GM21825 (cell line): Measurements from ENCODE around the gene SMIM22.

ENCODE experiments used
- ATAC-seq: cut with Tn5 transposase; IDR thresholded peaks from one replicate; pipeline ENCODE4 v1.9.1; 2021; ENCODE audit warnings: mild to moderate bottlenecking, moderate library complexity; ENCODE audit not compliant: unreplicated experiment

SMIM22 gene

GRCh38 chr16:4814542-4815173, 19.5 kb downstream of the SMIM22 start:
- ATAC-seq = no peak

- no peak for ATAC-seq
Measured at GRCh38 chr16:4820652-4821051, 25.5 kb downstream of the SMIM22 start.

DNA sequence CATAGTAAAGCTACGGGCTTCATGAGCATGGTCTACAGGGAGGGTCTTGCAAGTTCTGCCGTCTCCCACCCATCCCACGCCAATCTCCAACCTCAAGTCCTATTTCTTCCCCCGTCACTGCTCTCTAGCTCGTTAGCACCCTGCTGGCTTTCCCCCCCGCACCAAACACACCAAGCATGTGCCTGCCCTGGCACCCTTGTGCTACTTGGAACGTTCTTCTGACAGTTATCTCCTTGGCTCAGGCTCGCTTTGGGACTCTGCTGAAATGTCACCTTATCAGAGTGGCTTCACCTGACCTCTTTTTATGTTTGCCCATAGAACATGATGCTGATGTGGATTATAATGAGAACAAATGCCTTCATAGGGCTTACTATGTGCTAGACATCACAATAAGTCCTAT, 30.0 kb downstream of the SMIM22 start:
- ATAC-seq = no peak

- ATAC-seq = no peak
Measured at GRCh38 chr16:4826526-4826925, 31.4 kb downstream of the SMIM22 start.

DNA sequence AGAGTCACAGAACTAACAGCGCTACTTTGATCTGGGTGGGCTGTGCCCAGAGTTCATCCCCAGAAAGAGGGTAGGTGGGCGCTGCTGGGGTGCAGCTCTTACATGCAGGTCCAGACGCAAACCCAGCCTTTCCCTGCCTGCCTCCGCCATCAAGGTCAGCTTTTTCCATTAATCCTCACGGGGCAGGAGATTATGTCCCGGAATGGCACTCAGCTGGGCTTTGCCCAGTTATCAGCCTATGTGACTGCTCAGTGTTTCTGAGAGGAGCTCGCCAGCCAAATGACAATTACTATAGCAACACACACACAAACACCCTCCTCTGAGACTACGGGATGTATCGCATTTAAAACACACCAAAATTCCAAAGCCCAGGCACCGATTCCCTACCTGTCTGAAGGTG, 31.8 kb downstream of the SMIM22 start:
- ATAC-seq = no peak

DNA sequence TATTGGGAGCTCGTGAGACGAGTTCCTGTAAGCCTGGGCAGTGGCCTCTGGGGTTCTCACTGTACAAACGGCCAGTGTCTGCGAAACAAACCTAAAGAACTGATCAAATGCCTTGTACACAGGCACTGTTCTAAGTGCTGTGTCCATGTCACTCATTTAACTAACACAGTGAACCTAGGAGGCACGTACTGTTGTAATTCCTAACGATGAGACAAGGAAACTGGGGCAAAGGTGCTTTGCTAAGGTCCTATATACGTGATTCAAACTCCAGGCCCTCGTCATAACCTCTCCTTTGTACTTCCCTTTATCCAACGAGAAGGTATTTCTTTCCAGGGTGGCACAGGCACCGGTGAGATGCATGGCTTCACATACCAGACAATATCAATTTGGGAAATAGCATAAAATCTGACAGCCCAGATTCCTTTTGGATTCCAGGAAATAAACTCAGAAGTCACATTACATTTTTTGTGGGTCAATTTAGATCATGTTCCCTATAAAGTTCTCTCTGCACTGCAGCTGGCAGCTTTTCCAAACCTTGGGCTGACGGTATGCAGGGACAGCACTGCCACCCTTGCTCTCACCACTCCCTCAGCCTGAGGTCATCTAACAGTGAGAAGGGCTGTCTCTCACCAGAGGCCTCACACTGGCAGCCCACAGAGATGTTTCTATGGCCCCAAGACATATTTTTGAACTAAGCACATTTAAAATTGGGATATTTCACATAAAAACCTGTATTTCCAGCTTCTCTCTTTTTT, 33.6 kb downstream of the SMIM22 start:
- no peak for ATAC-seq

DNA sequence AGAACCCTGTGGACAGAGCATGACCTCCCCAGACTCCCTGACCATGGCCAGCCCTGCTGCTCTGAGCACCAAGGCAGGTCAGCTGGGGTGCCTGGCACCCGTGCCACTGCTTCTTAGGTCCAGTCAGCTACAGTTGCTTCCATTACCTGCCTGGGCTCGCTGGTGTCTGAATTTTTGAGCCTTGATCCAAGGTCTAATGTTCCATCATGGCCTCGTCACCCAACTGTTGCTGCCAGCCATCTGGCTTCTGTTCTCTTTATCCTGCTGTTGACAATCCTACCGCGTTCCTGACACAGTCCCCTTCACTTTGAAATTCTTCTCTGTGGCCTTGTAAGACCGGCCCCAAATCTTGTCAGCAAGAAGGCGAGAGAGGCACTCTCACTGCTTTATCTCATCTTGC, 35.2 kb downstream of the SMIM22 start:
- no peak for ATAC-seq

GRCh38 chr16:4831616-4832015, 36.4 kb downstream of the SMIM22 start:
- ATAC-seq = no peak

- no peak for ATAC-seq
Measured at GRCh38 chr16:4832698-4833343, 37.7 kb downstream of the SMIM22 start.

DNA sequence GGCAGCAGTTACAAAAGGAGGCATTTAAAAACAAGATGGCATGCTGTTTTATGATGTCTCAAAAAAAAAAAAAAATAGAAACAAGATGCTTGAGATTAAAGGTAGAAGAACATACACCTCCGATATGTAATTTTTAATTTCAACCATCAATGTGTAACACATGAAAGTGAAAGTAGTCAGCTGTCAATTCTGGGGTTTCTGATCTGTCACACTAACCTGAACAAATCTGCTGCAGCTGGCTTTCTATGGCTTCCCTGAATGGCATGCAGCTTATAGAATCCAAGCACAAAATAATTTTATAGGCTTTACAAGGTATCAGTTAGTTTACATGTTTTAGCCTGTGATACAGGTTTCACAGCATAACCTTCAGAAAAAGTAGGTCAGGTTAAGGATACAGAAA, 38.4 kb downstream of the SMIM22 start:
- no peak for ATAC-seq

DNA sequence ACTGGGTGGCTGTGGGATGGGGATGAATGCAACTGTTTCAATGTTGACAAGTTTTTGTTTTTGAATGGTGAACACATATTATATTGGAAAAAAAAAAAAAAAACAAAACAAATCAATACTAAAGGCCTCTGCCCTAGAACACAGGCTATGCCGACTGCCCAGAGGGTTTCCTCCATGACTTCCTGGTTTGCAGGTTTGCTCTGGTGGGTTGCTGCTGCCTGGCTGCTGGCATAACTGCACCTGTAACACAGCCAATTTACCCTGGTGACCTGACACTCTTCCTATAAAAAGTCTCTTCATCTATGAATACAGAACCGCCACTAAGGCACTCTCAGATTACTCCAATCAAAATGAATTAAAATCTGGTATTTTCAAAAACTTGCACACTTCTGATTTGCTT, 41.6 kb downstream of the SMIM22 start:
- no peak for ATAC-seq

GRCh38 chr16:4837733-4838501, 42.7 kb downstream of the SMIM22 start:
- ATAC-seq = no peak

GRCh38 chr16:4839942-4840341, 44.8 kb downstream of the SMIM22 start:
- ATAC-seq = no peak

DNA sequence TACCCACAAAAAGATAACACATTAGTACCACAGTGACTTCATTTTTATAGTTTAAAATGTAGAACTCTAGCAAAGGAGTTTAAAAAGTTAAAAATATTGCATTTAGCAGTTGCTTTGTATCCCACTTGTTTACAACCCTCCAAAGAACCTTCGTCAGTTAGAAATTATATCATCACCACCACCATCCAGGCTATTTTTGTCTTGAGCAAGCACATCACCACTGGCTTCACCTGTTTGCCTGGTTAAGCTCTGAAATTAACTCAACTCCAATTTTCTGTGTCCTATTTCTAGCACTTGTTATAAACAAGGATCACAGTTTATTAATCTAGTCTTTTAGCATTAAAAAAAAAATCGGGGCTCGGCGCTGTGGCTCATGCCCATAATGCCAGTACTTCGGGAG, 45.8 kb downstream of the SMIM22 start:
- no peak for ATAC-seq
